Smooth muscle cell (in vitro differentiated cells): ENCODE measurements around the gene ARHGEF16. TPM values are rescaled to one million over a fixed set of nuclear protein-coding genes. Genes with fewer than 3 reads are reported as not detected.

Experiments
- DNase-seq: peaks from one replicate; lab custom pipeline; 2025; ENCODE audit not compliant: unreplicated experiment; lab: John Stamatoyannopoulos, UW
- H2AFZ ChIP-seq: fragments of 200-600 bp; sonication (generic); 2 replicates; pipeline ENCODE4 v1.6.0; 2016; ENCODE audit warnings: antibody characterized with exemption, low read depth, mild to moderate bottlenecking
- H3F3A ChIP-seq: fragments of 200-600 bp; sonication (generic); 2 replicates; pipeline ENCODE4 v1.6.0; 2017; ENCODE audit warnings: antibody characterized with exemption, low read depth
- H3K27ac ChIP-seq: fragments of 200-600 bp; sonication (generic); 2 replicates; pipeline ENCODE4 v1.5.1; 2016; ENCODE audit warnings: low read depth, mild to moderate bottlenecking
- H3K27me3 ChIP-seq: fragments of 200-600 bp; sonication (generic); 2 replicates; pipeline ENCODE4 v1.6.1; 2016; ENCODE audit warnings: low read depth, mild to moderate bottlenecking
- H3K36me3 ChIP-seq: fragments of 200-600 bp; sonication (generic); 2 replicates; pipeline ENCODE4 v1.5.1; 2016; ENCODE audit warnings: low read depth
- H3K4me1 ChIP-seq: fragments of 200-600 bp; sonication (generic); 2 replicates; pipeline ENCODE4 v1.5.1; 2016; ENCODE audit warnings: low read depth
- H3K4me2 ChIP-seq: fragments of 200-600 bp; sonication (generic); 2 replicates; pipeline ENCODE4 v1.6.0; 2016; ENCODE audit warnings: mild to moderate bottlenecking
- H3K4me3 ChIP-seq: fragments of 200-600 bp; sonication (generic); 2 replicates; pipeline ENCODE4 v1.5.1; 2016; ENCODE audit warnings: mild to moderate bottlenecking
- H3K79me2 ChIP-seq: fragments of 200-600 bp; sonication (generic); 2 replicates; pipeline ENCODE4 v1.6.0; 2016; ENCODE audit warnings: low read depth, mild to moderate bottlenecking
- H3K9ac ChIP-seq: fragments of 200-600 bp; sonication (generic); 2 replicates; pipeline ENCODE4 v1.6.0; 2016; ENCODE audit warnings: low read depth
- H3K9me3 ChIP-seq: fragments of 200-600 bp; sonication (generic); replicated peaks from 2 replicates; pipeline ENCODE4 v1.5.1; 2016; ENCODE audit warnings: low read depth
- H4K20me1 ChIP-seq: fragments of 200-600 bp; sonication (generic); 2 replicates; pipeline ENCODE4 v1.6.0; 2016; ENCODE audit warnings: low read depth
- CTCF ChIP-seq: fragments of 200-600 bp; sonication (generic); IDR thresholded peaks from 2 replicates; pipeline ENCODE4 v1.5.1; 2017; ENCODE audit warnings: borderline replicate concordance, mild to moderate bottlenecking, antibody characterized with exemption; ENCODE audit not compliant: insufficient read depth, poor library complexity, severe bottlenecking
- WGBS: methylation state at CpG from one replicate; pipeline ENCODE4 v1.1.7; 2016; ENCODE audit warnings: low lambda C conversion rate; 5-methylcytosine and 5-hydroxymethylcytosine counted together
- polyA plus RNA-seq: library from polyadenylated mRNA; unstranded; fragments of >200 nt; fragmentation: Nextera tagmentation; extraction: Ambion mirVana; gene quantifications from 2 replicates; pipeline ENCODE4 v1.2.1, GENCODE V29; 2016
- total RNA-seq: library from RNA; depleted of rRNA; stranded (reverse); fragments of >200 nt; gene quantifications from 2 replicates; pipeline ENCODE4 v1.2.3, GENCODE V29; 2014

ARHGEF16 gene
- total and polyA plus RNA-seq, 2 experiments from 2014 or later: 4.6 to 6.9 TPM

GRCh38 chr1:3430406-3430805 lies 24.1 kb upstream of the ARHGEF16 start:
- WGBS: 92% methylated on average over 19 of the region's 19 CpGs
- no peak overlapping the region for H3K4me3 ChIP-seq
- H3K79me2 ChIP-seq: no peaks in the 10 kb centered on the region
- H3K4me1 ChIP-seq: no peaks in the 10 kb centered on the region
- H3K27me3 ChIP-seq: no peaks in the 10 kb centered on the region
- TF ChIP-seq CTCF: no peak
- DNase-seq: no peak
- no peak overlapping the region for H3K4me2 ChIP-seq
- no peak overlapping the region for H3K9ac ChIP-seq
- no peaks in the 10 kb centered on the region for H3F3A ChIP-seq
- no peaks in the 10 kb centered on the region for H3K9me3 ChIP-seq
- no peak overlapping the region for H2AFZ ChIP-seq
- no peak overlapping the region for H3K27ac ChIP-seq
- H3K36me3 ChIP-seq: no peaks in the 10 kb centered on the region
- no peaks in the 10 kb centered on the region for H4K20me1 ChIP-seq

DNA sequence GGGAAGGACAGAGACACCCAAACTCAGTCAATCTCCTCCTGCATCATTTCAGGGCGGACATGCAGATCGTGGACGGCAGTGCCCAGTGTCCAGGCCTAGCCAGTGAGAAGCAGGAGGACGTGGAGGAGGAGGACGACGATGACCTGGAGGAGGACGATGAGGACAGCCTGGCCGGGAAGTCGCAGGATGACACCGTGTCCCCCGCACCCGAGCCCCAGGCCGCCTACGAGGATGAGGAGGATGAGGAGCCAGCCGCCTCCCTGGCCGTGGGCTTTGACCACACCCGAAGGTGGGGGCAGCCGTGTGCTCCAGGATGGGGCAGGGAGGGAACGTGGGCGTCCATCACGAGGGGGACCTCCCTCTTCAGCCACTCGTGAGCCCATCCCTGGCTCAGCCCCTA lies 23.6 kb upstream of the ARHGEF16 start:
- 87% methylated on average over 22 of the region's 22 CpGs for WGBS
- H3K27me3 ChIP-seq: no peaks in the 10 kb centered on the region
- no peak overlapping the region for H2AFZ ChIP-seq
- no peak overlapping the region for H3K4me3 ChIP-seq
- no peak overlapping the region for H3K9ac ChIP-seq
- no peaks in the 10 kb centered on the region for H3K9me3 ChIP-seq
- H3K4me2 ChIP-seq: no peak overlapping the region
- no peaks in the 10 kb centered on the region for H3K36me3 ChIP-seq
- H4K20me1 ChIP-seq: no peaks in the 10 kb centered on the region
- H3K4me1 ChIP-seq: no peaks in the 10 kb centered on the region
- H3K79me2 ChIP-seq: no peaks in the 10 kb centered on the region
- DNase-seq: no peak
- no peaks in the 10 kb centered on the region for H3F3A ChIP-seq
- TF ChIP-seq CTCF: no peak
- H3K27ac ChIP-seq: no peak overlapping the region

- Histone ChIP-seq H3F3A (no peaks in the 10 kb centered on the region), H3K27ac (no peak overlapping the region), H3K79me2 (no peaks in the 10 kb centered on the region), H3K4me1 (no peaks in the 10 kb centered on the region), H4K20me1 (no peaks in the 10 kb centered on the region), H3K9me3 (no peaks in the 10 kb centered on the region), H3K27me3 (no peaks in the 10 kb centered on the region), H3K9ac (no peak overlapping the region), H3K4me3 (no peak overlapping the region), H3K4me2 (no peak overlapping the region), H2AFZ (no peak overlapping the region), H3K36me3 (no peaks in the 10 kb centered on the region)
- 55% methylated on average over 12 of the region's 12 CpGs for WGBS
- DNase-seq: no peak
- peak; percentile 27 for TF ChIP-seq CTCF
These were observed 23.2 kb upstream of the ARHGEF16 start for GRCh38 chr1:3431266-3431665.

DNA sequence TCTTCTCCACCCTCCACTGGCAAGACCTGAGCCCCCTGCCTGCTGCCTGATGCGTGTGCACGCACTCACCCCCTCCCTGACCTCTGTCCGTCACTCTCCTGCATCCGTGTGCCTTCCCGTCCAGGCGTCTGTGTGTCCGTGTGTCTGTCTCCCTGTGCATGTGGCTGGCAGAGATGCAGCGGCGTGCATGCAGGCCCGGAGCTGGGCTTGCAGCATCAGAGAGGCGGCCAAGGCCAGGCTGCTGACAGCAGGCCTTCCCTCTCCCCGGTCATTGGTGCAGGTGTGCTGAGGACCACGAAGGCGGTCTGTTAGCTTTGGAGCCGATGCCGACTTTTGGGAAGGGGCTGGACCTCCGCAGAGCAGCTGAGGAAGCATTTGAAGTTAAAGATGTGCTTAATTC lies 22.8 kb upstream of the ARHGEF16 start:
- no peak overlapping the region for H3K4me2 ChIP-seq
- H3F3A ChIP-seq: no peaks in the 10 kb centered on the region
- no peaks in the 10 kb centered on the region for H3K79me2 ChIP-seq
- H3K9me3 ChIP-seq: no peaks in the 10 kb centered on the region
- H3K27ac ChIP-seq: no peak overlapping the region
- DNase-seq: no peak
- no peaks in the 10 kb centered on the region for H3K4me1 ChIP-seq
- H3K4me3 ChIP-seq: no peak overlapping the region
- H2AFZ ChIP-seq: no peak overlapping the region
- no peaks in the 10 kb centered on the region for H3K36me3 ChIP-seq
- H4K20me1 ChIP-seq: no peaks in the 10 kb centered on the region
- WGBS: 90% methylated on average over 17 of the region's 17 CpGs
- no peak for TF ChIP-seq CTCF
- no peaks in the 10 kb centered on the region for H3K27me3 ChIP-seq
- no peak overlapping the region for H3K9ac ChIP-seq
